Esophagus squamous epithelium (tissue), 5 donors: ENCODE results near the gene MBNL2. TPM values are rescaled to one million over a fixed set of nuclear protein-coding genes. Genes with fewer than 3 reads are reported as not detected.
A peak's percentile ranks its signal among the peaks of the same experiment; 100 is the strongest.

Source experiments
- DNase-seq: peaks from one replicate; lab custom pipeline; 2025; lab: John Stamatoyannopoulos, UW
- H3K27ac ChIP-seq, 4 donors: fragments of 200-600 bp; sonication (generic); one replicate each; pipeline ENCODE4 v1.5.1; 2016 to 2019; ENCODE audit warnings: mild to moderate bottlenecking in 1 of 4
- H3K27me3 ChIP-seq, 4 donors: fragments of 200-600 bp; sonication (generic); 1 replicate in 3 of 4; 2 replicates in 1 of 4; pipeline versions ENCODE4 v1.5.1 to v1.6.0; 2017 to 2021; ENCODE audit warnings: antibody characterized with exemption in 1 of 4
- H3K36me3 ChIP-seq, 3 donors: fragments of 200-600 bp; sonication (generic); one replicate each; pipeline ENCODE4 v1.5.1; 2016 to 2019
- H3K4me1 ChIP-seq, 3 donors: fragments of 200-600 bp; sonication (generic); one replicate each; pipeline ENCODE4 v1.5.1; 2017 to 2019
- H3K4me3 ChIP-seq, 4 donors: fragments of 200-600 bp; sonication (generic); 1 replicate in 3 of 4; 2 replicates in 1 of 4; pipeline ENCODE4 v1.5.1; 2016 to 2019; ENCODE audit warnings: mild to moderate bottlenecking in 2 of 4, moderate library complexity in 1 of 4
- H3K9me3 ChIP-seq, 3 donors: fragments of 200-600 bp; sonication (generic); one replicate each; pipeline ENCODE4 v1.5.1; 2016 to 2019
- CTCF ChIP-seq, 6 experiments: fragments of 450-650 bp in 4 of 6; fragments of 200-600 bp in 2 of 6; sonication (generic) in 2 of 6; IDR thresholded peaks; one replicate each; pipeline ENCODE4 v1.5.1; 2016 to 2019; ENCODE audit warnings: antibody characterized with exemption in 6 of 6, mild to moderate bottlenecking in 4 of 6, moderate library complexity in 4 of 6
- POLR2A ChIP-seq, 4 donors: fragments of 450-650 bp; IDR thresholded peaks; one replicate each; pipeline ENCODE4 v1.6.1; 2017; ENCODE audit warnings: antibody characterized with exemption in 4 of 4, mild to moderate bottlenecking in 4 of 4, moderate library complexity in 3 of 4
- WGBS, 2 donors: methylation state at CpG; one replicate each; pipeline ENCODE4 v1.1.5; 2018; 5-methylcytosine and 5-hydroxymethylcytosine counted together
- intact Hi-C: fragments of 100-400 bp; cut with DNase I; formaldehyde crosslinking; loops from one replicate; pipeline ENCODE4 v1.15.0; 2022
- total RNA-seq, 4 donors: library from RNA; depleted of rRNA; stranded (reverse); fragments of >200 nt; gene quantifications; one replicate each; pipeline ENCODE4 v1.1.0, GENCODE V29; 2016
- donor health status: DM: yes; HTN: yes; CAD: no.

The MBNL2 gene
- total RNA-seq, 4 donors from 2014 or later: 18.3 to 58.7 (median 29.7) TPM

GRCh38 chr13:97301382-97302095, 79.4 kb downstream of the MBNL2 start:
- Histone ChIP-seq H3K27me3 (no peaks in the 10 kb centered on the region), H3K9me3 (no peaks in the 10 kb centered on the region), H3K27ac (peak overlapping the region in 3 of 4 donors; percentile 6 to 69 (median 57)), H3K4me3 (no peak overlapping the region), H3K4me1 (peaks cover 11 to 67% (median 50%) of the 10 kb centered on the region in 3 donors), H3K36me3 (no peaks in the 10 kb centered on the region)
- no peak for DNase-seq
- 84 to 87% methylated on average over 8 of the region's 8 CpGs for WGBS, 2 donors
- intact Hi-C loops: no loop called here
- TF ChIP-seq POLR2A (IDR thresholded peaks at IDR 0.05): no peak
- no peak for TF ChIP-seq CTCF (IDR thresholded peaks at IDR 0.05)

- H3K4me3 ChIP-seq: no peak overlapping the region
- TF ChIP-seq CTCF (IDR thresholded peaks at IDR 0.05): no peak
- no peak for TF ChIP-seq POLR2A (IDR thresholded peaks at IDR 0.05)
- intact Hi-C loops: no loop called here
- no peaks in the 10 kb centered on the region for H3K27me3 ChIP-seq
- no peaks in the 10 kb centered on the region for H3K36me3 ChIP-seq
- 19 to 20% methylated on average over 3 of the region's 3 CpGs for WGBS, 2 donors
- H3K4me1 ChIP-seq: peaks cover 11 to 72% (median 51%) of the 10 kb centered on the region in 3 donors
- peak overlapping the region; percentile 15 to 69 (median 38) for H3K27ac ChIP-seq
- DNase-seq: no peak
- no peaks in the 10 kb centered on the region for H3K9me3 ChIP-seq
These were observed 80.5 kb downstream of the MBNL2 start for GRCh38 chr13:97302611-97303010.

- Histone ChIP-seq H3K4me3 (no peak overlapping the region), H3K4me1 (peaks cover 11 to 68% (median 50%) of the 10 kb centered on the region in 3 donors), H3K27ac (no peak overlapping the region), H3K36me3 (no peaks in the 10 kb centered on the region), H3K9me3 (no peaks in the 10 kb centered on the region), H3K27me3 (no peaks in the 10 kb centered on the region)
- intact Hi-C loops: no loop called here
- DNase-seq: no peak
- WGBS, 2 donors: 63 to 69% methylated on average over 1 of the region's 1 CpG
- TF ChIP-seq CTCF (IDR thresholded peaks at IDR 0.05): no peak
- no peak for TF ChIP-seq POLR2A (IDR thresholded peaks at IDR 0.05)
These were observed 84.0 kb downstream of the MBNL2 start for GRCh38 chr13:97306106-97306505.

- H3K27ac ChIP-seq: peak overlapping the region in 1 of 4 donors; percentile 21
- DNase-seq: no peak
- intact Hi-C loops: no loop called here
These were observed 84.5 kb downstream of the MBNL2 start for GRCh38 chr13:97306645-97307044.

More at GRCh38 chr13:97306645-97307044, 84.5 kb downstream of the MBNL2 start:
- Histone ChIP-seq H3K4me3 (no peak overlapping the region), H3K36me3 (no peaks in the 10 kb centered on the region), H3K4me1 (peaks cover 11 to 63% (median 46%) of the 10 kb centered on the region in 3 donors), H3K9me3 (no peaks in the 10 kb centered on the region), H3K27me3 (no peaks in the 10 kb centered on the region)
- TF ChIP-seq POLR2A (IDR thresholded peaks at IDR 0.05): no peak
- no peak for TF ChIP-seq CTCF (IDR thresholded peaks at IDR 0.05)
